OCI-LY7 (cell line): ENCODE measurements around the gene SPX. TPM values are rescaled to one million over a fixed set of nuclear protein-coding genes. Genes with fewer than 3 reads are reported as not detected.
A peak's percentile ranks its signal among the peaks of the same experiment; 100 is the strongest.

ENCODE experiments used
- BruUV-seq: library from RNA; stranded (reverse); fragments of 400-500 nt; replicated peaks from 2 replicates; lab custom pipeline; 2021; lab: Mats Ljungman, UMichigan
- CTCF ChIA-PET: fragments of 300-600 bp; sonication (Branson Sonifier 250); formaldehyde crosslinking; loops from one replicate; lab custom pipeline; 2022; ENCODE audit warnings: antibody characterized with exemption; ENCODE audit not compliant: unreplicated experiment; lab: Charles Lee
- POLR2A ChIA-PET: fragments of 300-600 bp; sonication (Branson Sonifier 250); formaldehyde crosslinking; loops from one replicate; lab custom pipeline; 2022; ENCODE audit warnings: antibody characterized with exemption; lab: Charles Lee
- DNase-seq: peaks from one replicate; pipeline ENCODE4 v3.0.0-alpha.2; 2015; ENCODE audit warnings: low spot score
- H2AFZ ChIP-seq: fragments of 200-600 bp; sonication (generic), shearing (Covaris generic); 2 replicates; pipeline ENCODE4 v1.6.1; 2014; ENCODE audit warnings: mild to moderate bottlenecking, antibody characterized with exemption, low read length, moderate library complexity
- H3K27ac ChIP-seq: fragments of 200-600 bp; sonication (generic); 2 replicates; pipeline ENCODE4 v1.5.1; 2014; ENCODE audit warnings: mixed run types, low read depth, mild to moderate bottlenecking, moderate library complexity, low read length, inconsistent platforms; ENCODE audit not compliant: poor library complexity, severe bottlenecking
- H3K36me3 ChIP-seq: fragments of 200-600 bp; sonication (generic); 2 replicates; pipeline ENCODE4 v1.6.1; 2014; ENCODE audit warnings: mild to moderate bottlenecking, antibody characterized with exemption, low read length, moderate library complexity, mixed read lengths; ENCODE audit not compliant: insufficient read depth
- H3K4me1 ChIP-seq: fragments of 200-600 bp; sonication (generic); 2 replicates; pipeline ENCODE4 v1.5.1; 2014; ENCODE audit warnings: mild to moderate bottlenecking, low read length; ENCODE audit not compliant: insufficient read depth, poor library complexity, severe bottlenecking
- H3K4me2 ChIP-seq: fragments of 200-600 bp; sonication (generic); 2 replicates; pipeline ENCODE4 v1.6.1; 2014; ENCODE audit warnings: mild to moderate bottlenecking, low read length
- H3K4me3 ChIP-seq: fragments of 200-600 bp; sonication (generic); 2 replicates; pipeline ENCODE4 v1.5.1; 2014; ENCODE audit warnings: mild to moderate bottlenecking, low read depth, low read length; ENCODE audit not compliant: poor library complexity, severe bottlenecking
- H3K79me2 ChIP-seq: fragments of 200-600 bp; sonication (generic); 2 replicates; pipeline ENCODE4 v1.6.1; 2016; ENCODE audit warnings: low read depth, mild to moderate bottlenecking, low read length, moderate library complexity, mixed read lengths; ENCODE audit not compliant: insufficient read depth
- H3K9me2 ChIP-seq: fragments of 200-600 bp; sonication (generic); 2 replicates; pipeline ENCODE4 v1.6.1; 2016; ENCODE audit warnings: mild to moderate bottlenecking, low read length, mixed read lengths; ENCODE audit not compliant: insufficient read depth
- H3K9me3 ChIP-seq: fragments of 200-600 bp; sonication (generic); 2 replicates; pipeline ENCODE4 v1.6.1; 2014; ENCODE audit warnings: mild to moderate bottlenecking, mixed run types, low read length, mixed read lengths
- H4K20me1 ChIP-seq: fragments of 200-600 bp; sonication (generic); 2 replicates; pipeline ENCODE4 v1.6.1; 2014; ENCODE audit warnings: mild to moderate bottlenecking, antibody characterized with exemption, low read length, moderate library complexity, mixed read lengths; ENCODE audit not compliant: insufficient read depth
- CTCF ChIP-seq: fragments of 200-600 bp; sonication (generic); conservative IDR thresholded peaks from 2 replicates; pipeline ENCODE4 v1.5.1; 2014; ENCODE audit warnings: mild to moderate bottlenecking, antibody characterized with exemption, low read length, moderate library complexity, mixed read lengths
- EZH2phosphoT487 ChIP-seq: fragments of 200-600 bp; sonication (generic); IDR thresholded peaks from 2 replicates; pipeline ENCODE4 v1.6.1; 2018; ENCODE audit warnings: low read depth, borderline replicate concordance, mild to moderate bottlenecking, mixed run types, antibody characterized with exemption, low read length, moderate library complexity, mixed read lengths
- intact Hi-C: fragments of 100-400 bp; cut with micrococcal nuclease; formaldehyde crosslinking; loops from one replicate; pipeline ENCODE4 v1.10.0; 2022; ENCODE audit not compliant: unreplicated experiment
- total RNA-seq, 2 experiments: library from RNA; depleted of rRNA in 1 of 2; stranded (reverse); fragments of >200 nt in 1 of 2; shearing (Covaris generic) in 1 of 2; gene quantifications; 2 replicates each; pipeline ENCODE4 v1.2.3, GENCODE V29; 2014 to 2022

The SPX gene
- total RNA-seq, 2 experiments from 2014 or later = 0.35 to 1.2 TPM

DNA sequence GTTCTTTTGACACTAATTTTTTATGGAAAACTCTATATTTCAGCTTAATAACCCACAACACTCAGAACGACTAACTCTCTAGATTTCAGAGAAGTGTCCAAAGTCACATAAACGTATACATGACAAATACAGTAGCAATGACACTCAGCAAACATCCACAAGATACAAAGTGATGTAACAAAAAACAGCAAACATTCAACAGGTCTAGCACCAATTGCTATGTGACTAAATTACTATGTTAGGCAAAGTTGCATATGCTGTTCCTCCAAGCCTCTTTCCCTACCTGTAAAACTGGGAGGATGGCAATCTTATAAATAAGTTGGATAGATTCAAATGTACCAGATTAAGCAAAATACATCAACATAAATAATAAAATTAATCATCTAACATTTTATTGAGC lies 26.3 kb upstream of the SPX start:
- CTCF ChIA-PET = no interaction called here
- H3K79me2 ChIP-seq = peaks cover 59% of the 10 kb centered on the region

DNA sequence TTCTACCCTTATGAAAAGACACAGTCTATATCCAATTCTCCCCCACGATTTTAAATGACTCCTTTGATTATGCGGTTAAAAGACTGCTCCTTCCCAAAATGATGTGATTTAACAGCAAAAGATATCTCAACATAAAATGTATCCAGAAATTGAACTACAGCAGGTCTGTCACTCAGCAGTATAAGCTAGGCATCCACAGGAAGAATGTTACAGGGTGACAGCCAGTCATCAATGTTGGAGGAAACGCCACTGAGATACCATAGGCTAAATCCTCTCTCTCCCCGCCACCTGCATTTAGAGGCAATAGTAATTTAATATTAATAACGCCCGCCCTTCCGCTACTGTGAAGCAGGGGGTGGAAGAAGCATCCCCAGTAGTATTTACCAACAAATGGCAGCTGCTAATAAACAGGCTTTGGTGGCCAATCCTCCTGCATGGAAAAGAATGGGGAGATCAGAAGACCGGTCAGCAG lies 25.3 kb upstream of the SPX start:
- ChIA-PET CTCF (no interaction called here), POLR2A (interaction anchor here (0.5 to 1.6 kb wide), 5 partner anchors 11 to 156 kb away, joined by 3 to 10 read pairs (median 4); partner anchors contain the start of gene LDHB)
- Histone ChIP-seq H3K4me2 (peak overlapping the region; percentile 86), H3K79me2 (peaks cover 70% of the 10 kb centered on the region), H3K36me3 (peaks cover 35% of the 10 kb centered on the region), H3K4me3 (peak overlapping the region; percentile 99), H4K20me1 (peaks cover 20% of the 10 kb centered on the region; the same call in 1 of the 2 replicates), H3K4me1 (peaks cover 31% of the 10 kb centered on the region), H3K27ac (peak overlapping the region; percentile 82), H2AFZ (peak overlapping the region; percentile 95), H3K9me3 (no peaks in the 10 kb centered on the region), H3K9me2 (no peaks in the 10 kb centered on the region)
- BruUV-seq = TSS peak; percentile 71
- no peak for TF ChIP-seq EZH2phosphoT487
- no peak for TF ChIP-seq CTCF
- intact Hi-C loops = loop anchor here (1.0 to 2.0 kb wide), 2 partner anchors 64 to 156 kb away; partner anchors contain the start of genes LDHB and PYROXD1
- peak; percentile 55 for DNase-seq

More for the DNA sequence above, 26.3 kb upstream of the SPX start:
- intact Hi-C loops = loop anchor here (2.0 kb wide), 1 partner anchor 63 kb away; the partner anchor contains the start of gene PYROXD1
- Histone ChIP-seq H3K36me3 (peaks cover 43% of the 10 kb centered on the region), H3K4me1 (peaks cover 31% of the 10 kb centered on the region), H2AFZ (no peak overlapping the region), H3K9me2 (no peaks in the 10 kb centered on the region), H3K27ac (no peak overlapping the region), H3K4me2 (peak overlapping the region; percentile 86), H3K9me3 (no peaks in the 10 kb centered on the region), H4K20me1 (peaks cover 16% of the 10 kb centered on the region; the same call in 1 of the 2 replicates), H3K4me3 (peak overlapping the region; percentile 99)
- TF ChIP-seq CTCF (no peak), EZH2phosphoT487 (no peak)
- POLR2A ChIA-PET = interaction anchor here (0.7 to 1.4 kb wide), 6 partner anchors 8 to 152 kb away, joined by 3 to 4 read pairs (median 4); no protein-coding TSS in a partner anchor
- DNase-seq = no peak
- no TSS peak for BruUV-seq
